Hypothalamus (tissue), 51 donors: ENCODE data around the gene NUB1.

Experiments used
- DNase-seq, 51 donors: peaks; one replicate each; lab custom pipeline; 2025; lab: John Stamatoyannopoulos, UW

NUB1 gene

GRCh38 chr7:151399906-151400305, 58.3 kb downstream of the NUB1 start:
- DNase-seq: no peak

DNA sequence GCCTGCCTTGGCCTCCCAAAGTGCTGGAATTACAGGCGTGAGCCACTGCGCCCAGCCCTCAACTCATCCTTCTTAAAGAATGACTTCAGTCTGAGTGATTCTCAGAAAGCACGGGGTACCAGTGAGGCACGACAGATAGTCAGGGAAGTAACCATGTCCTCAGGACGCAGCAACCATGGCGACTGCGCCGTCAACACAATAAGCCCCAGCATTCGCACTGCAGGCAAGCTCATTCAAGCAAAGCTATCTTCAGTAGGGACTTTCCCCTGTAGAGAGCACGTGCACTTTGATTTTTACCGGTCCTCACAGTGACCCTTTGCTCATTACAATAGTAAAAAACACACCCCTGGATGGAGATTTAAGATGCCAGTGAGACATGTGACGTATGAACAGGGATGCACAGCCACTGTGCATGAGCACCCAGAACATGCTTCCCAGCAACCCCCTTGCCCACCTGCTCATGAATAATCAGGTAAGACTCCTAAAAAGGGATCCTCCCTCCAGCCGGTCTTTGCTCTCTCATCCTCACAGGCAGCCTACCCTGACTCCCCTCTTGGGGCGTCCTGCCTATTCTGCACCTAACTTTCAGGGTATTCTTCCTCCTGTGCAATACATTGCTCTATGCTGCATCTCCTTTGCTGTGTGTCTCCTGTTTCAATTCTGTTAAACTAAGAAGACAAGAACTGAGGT, 59.2 kb downstream of the NUB1 start:
- DNase-seq: no peak

DNA sequence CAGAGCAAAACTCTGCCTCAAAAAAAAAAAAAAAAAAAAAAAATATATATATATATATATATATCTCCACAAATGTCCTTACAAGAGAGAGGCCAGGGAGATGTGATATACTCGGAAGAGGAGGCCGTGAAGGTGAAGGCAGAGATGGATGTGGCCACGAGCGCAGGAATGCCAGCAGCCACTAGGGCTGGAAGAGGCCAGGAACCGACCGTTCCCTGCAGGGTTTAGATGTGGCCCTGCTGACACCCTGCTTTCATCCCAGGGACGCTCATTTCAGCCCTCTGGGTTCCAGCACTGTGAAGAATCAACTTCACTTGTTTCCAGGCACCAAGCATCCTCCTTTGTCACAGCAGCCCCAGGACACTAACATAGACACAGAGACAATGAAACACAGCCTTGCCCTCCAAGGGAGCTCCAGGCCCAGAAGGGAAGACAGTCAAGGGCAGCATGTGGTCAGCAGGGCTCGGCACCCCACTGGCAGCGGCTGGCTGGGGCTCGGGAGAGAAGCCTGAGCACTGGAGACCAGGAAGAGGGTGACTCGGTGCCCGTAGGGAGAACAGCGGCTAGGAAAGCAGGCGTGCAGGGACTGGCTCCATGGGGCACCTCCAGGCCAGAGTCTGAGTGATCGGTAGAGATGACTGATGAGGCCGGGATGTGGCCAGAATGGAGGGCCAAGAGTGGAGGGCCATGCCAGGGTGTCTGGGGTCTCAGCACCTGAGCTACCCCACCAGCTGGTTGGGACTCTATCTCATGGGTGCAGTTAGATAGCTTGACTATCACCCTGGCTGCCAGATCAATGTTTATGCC, 60.6 kb downstream of the NUB1 start:
- no peak for DNase-seq

- no peak for DNase-seq
Measured at GRCh38 chr7:151403764-151404163, 62.2 kb downstream of the NUB1 start.

- no peak for DNase-seq
Measured at GRCh38 chr7:151404216-151405011, 62.8 kb downstream of the NUB1 start.

GRCh38 chr7:151405056-151405455, 63.4 kb downstream of the NUB1 start:
- DNase-seq: no peak

- no peak for DNase-seq
Measured at GRCh38 chr7:151405588-151405987, 64.0 kb downstream of the NUB1 start.

- no peak for DNase-seq
Measured at GRCh38 chr7:151406051-151406875, 64.7 kb downstream of the NUB1 start.

- no peak for DNase-seq
Measured at GRCh38 chr7:151406886-151407583, 65.4 kb downstream of the NUB1 start.

DNA sequence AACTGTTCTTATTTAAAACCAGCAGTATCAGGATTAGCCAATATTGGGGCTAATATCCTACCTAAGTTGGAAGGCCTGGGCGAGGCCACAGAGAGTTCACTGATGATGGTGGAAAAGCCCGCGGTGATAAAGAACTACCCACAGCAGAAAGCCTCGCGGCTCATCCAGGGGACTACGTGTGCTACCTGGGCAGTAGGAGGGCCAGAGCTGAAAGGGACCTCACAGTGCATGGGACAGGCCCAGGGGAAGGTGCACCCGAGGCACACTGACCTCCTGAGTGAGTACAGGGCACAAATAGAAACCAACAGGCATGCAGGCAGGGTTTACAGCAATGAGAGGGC, 66.9 kb downstream of the NUB1 start:
- DNase-seq: no peak

- peak in 1 of 51 donors; percentile 4 for DNase-seq
Measured at GRCh38 chr7:151408839-151409666, 67.4 kb downstream of the NUB1 start.

DNA sequence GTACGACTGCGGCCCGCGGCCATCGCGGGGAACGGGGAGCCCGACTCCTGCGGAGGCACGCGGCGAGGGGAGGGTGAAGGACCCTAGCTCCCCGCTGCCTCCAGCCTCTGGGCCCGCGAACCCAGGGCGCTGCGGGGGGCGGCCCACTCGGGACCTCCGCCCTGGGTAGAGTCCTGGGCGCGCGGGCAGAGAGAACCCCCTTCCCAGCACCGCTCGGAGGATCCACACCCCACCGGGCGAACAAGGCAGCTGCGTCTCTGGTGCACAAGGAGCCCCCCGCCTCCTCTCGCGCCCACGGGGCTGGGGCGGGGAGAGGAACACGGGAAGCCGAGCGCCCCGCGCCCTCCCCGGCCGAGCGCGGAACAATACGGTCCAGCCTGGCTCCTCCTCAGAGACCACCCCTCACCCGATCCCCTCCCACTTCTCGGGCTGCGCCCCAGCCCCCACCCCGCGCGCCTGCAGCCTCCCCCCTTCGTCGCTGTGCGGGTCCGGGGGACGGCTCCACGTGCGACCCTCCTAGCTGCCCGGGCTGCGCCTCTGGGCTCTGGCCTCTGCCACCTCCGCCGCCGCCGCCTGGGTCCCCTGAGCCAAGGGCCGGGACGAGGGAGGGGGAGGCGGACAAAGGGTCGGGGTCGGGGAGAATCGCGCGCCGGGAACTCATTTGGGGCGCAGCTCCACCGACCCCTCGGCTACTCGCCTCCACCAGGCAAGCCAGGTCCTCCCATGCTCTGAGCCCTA, 68.2 kb downstream of the NUB1 start, which contains the start of gene WDR86:
Gene WDR86, minus strand, starts transcription at position 372 of the 738 bp plus-strand sequence. CDS start 449 bp downstream, outside the sequence.
- no peak for DNase-seq

DNA sequence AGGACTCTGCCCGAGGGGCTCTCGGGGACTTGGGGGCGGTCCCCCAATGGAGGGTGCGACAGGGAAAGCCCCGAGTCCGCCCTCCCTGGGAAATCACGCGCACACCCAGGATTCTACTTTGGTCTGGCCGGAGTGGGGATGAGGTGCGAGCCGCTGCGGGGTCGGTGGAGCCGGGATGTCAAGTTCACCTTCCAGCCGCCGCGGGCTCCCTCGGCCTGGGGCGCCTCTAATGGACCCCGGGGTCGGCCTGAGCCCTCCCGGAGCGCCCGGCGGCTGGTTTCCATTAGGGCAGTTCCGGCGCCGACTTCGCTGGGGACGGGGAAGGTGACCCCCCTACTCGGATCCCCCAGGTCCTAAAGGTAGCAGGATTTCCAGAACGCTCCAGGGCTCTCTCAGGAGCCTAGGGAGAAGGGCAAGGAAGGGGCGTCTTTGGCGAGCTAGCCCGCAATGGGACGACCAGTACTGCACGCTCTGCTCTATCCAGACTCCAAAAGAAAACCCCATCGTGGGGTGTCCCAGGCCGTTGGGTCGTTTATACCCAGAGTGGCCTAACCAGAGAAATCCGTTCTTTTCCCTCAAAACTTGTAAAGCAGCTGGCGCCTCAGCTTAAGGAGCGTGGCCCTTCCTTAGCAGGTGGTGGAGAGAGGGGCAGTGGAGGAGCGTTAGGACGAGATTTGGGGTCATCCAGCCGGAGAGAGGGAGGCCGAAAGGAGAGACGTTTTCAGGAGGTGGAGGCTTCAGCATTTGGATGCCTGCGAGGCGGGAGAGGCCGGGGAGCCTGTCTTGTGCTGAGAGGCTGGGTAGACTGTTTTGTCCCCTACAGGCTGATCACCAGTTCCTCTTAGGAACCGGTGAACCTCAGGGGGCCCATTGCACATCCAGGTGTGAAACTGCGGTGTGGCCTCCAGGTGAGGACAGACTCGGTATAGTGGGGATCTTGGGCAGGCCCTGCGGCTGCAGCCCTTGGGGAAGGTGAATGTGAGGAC, 69.1 kb downstream of the NUB1 start:
- peak in 2 of 51 donors; percentile 6 to 18 for DNase-seq

GRCh38 chr7:151411551-151411950, 69.9 kb downstream of the NUB1 start:
- no peak for DNase-seq

- DNase-seq: no peak
Measured at GRCh38 chr7:151412318-151412717, 70.7 kb downstream of the NUB1 start.

- DNase-seq: no peak
Measured at GRCh38 chr7:151413241-151413640, 71.6 kb downstream of the NUB1 start.
